Left ventricle myocardium superior (tissue), 1 donor: ENCODE measurements around the gene TAF11L6. TPM values are rescaled to one million over a fixed set of nuclear protein-coding genes. Genes with fewer than 3 reads are reported as not detected.
"Not testable (repeated sequence)": the region's sequence is repeated elsewhere in the genome, so short reads cannot be mapped to it uniquely, and the experiment has no call there.

Source experiments
- ATAC-seq: fragments of 200-7000 bp; cut with Tn5 transposase; one replicate; pipeline ENCODE4 v1.9.1; 2020; ENCODE audit warnings: mild to moderate bottlenecking, moderate library complexity
- DNase-seq: peaks from one replicate; pipeline ENCODE4 v3.0.0-alpha.2; 2020
- intact Hi-C: fragments of 100-400 bp; cut with micrococcal nuclease; formaldehyde crosslinking; loops from one replicate; pipeline ENCODE4 v1.11.0; 2022
- long read RNA-seq: library from polyadenylated mRNA; unstranded; transcript quantifications from one replicate; pipeline ENCODE4 v2.0.0, GENCODE V29; 2021
- total RNA-seq: library from RNA; stranded (reverse); fragmentation: NEBNext Ultra II Directional; extraction: Animal tissue kit (Norgen Biotek cat#: 25700); gene quantifications from one replicate; pipeline ENCODE4 v1.2.1, GENCODE V29; 2021
- donor health status: DM: no; HTN: yes; CAD: no; lungs with severe emphysema.

TAF11L6 gene
- total RNA-seq, result not detected
- long read RNA-seq, result 0 reads

DNA sequence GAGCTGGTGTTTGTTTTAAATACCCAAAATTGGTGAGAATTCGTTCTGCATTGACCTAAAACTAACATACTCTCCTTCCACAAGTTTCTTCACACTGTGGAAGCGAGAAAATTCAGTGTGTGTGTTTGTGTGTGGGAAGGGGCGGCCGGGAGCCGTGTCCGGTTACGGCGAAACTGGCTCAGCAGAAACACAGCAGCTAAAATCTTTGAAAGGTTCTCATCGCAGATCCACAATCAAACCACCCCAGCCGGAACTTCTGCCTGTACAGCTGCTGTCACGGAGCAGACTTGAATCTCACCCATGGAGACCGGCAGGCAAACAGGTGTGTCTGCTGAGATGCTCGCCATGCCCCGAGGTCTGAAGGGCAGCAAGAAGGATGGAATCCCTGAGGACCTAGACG is at the start of gene TAF11L6:
TAF11L6 (plus strand) TSS at position 301 of the 400 bp plus-strand sequence.
- ATAC-seq, DNase-seq, intact Hi-C loops: not testable (repeated sequence)

- intact Hi-C loops, result no loop called here
- no peak for ATAC-seq
- no peak for DNase-seq
These were observed 47.1 kb upstream of the TAF11L6 start for GRCh38 chr5:17481378-17481777.

- DNase-seq (no peak), ATAC-seq (no peak)
- intact Hi-C loops, result no loop called here
These were observed 45.7 kb upstream of the TAF11L6 start for GRCh38 chr5:17482790-17483189.

DNA sequence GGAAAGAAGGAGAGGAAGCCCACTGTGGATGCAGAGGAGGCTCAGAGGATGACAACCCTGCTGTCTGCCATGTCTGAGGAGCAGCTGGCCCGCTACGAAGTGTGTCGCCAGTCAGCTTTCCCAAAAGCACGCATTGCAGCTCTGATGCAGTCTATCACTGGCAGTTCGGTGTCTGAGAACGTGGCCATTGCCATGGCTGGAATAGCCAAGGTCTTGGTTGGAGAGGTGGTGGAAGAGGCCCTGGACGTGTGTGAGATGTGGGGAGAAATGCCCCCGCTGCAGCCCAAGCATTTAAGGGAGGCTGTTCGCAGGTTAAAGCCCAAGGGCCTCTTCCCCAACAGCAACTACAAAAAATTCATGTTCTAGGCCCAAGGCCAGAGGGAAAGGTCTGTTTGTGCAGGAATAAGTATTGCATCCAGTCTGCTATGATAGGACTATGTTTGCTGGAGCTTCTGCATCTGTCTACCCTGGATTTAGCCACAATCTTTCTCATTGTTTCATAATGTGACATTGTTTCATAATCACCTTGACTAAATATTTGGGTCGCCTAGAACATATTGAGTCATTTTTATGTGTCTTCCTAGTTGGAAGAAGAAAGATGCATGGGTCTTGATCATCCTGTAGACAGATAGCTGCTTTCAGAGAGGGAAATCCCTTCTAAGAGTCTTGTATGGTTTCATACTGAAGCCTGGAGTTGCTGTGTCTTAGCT is 41.9 kb upstream of the TAF11L6 start:
- ATAC-seq, intact Hi-C loops, DNase-seq: not testable (repeated sequence)

DNA sequence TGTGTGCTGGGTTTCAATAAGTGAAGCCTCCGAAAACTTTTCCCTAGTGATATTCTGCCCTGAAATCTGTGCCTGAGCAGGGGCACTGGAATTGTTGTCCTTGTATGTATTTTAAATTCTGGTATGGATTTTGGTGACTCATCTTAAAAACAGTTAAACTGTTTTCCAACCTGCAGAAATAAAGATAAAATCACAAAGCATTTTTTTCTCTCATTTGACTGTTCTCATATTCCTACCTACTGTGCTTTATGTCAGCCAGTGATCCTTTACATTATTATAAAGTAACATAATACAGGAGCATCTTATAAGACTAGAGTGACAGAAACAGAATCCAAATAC is 41.3 kb upstream of the TAF11L6 start:
- DNase-seq, result no peak
- intact Hi-C loops, result no loop called here
- no peak for ATAC-seq

- DNase-seq, ATAC-seq, intact Hi-C loops: not testable (repeated sequence)
These were observed 37.2 kb upstream of the TAF11L6 start for GRCh38 chr5:17491257-17491656.

GRCh38 chr5:17492770-17493169 is 35.7 kb upstream of the TAF11L6 start:
- intact Hi-C loops, result no loop called here
- no peak for DNase-seq
- ATAC-seq, result no peak

DNA sequence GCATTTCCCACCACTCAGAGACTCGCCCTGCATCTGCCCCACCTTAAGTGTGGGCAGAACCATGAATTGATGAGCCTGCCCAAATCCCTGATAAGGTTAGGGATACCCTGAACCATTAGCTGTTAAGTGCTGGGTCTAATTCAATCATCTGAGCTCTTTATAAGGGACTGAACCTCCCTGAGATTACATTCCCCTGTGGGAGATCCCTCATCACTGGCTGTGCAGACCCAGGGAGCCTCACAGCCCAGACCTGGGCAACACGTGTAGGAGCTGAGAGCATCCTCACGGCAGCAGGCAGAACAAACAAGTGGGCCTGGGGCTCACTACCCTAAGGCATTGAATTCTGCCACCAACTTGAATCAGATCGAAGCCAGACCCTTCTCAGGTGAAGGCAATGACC is 31.0 kb upstream of the TAF11L6 start:
- intact Hi-C loops, result no loop called here
- ATAC-seq (no peak), DNase-seq (no peak)

DNA sequence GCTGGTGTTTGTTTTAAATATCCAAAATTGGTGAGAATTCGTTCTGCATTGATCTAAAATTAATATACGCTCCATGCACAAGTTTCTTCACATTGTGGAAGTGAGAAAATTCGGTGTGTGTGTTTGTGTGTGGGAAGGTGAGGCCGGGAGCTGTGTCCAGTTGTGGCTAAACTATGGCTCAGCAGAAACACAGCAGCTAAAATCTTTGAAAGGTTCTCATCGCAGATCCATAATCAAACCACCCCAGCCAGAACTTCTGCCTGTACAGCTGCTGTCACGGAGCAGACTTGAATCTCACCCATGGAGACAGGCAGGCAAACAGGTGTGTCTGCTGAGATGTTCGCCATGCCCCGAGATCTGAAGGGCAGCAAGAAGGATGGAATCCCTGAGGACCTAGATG is 30.5 kb upstream of the TAF11L6 start, which contains the start of gene TAF11L2:
TAF11L2 (plus strand) TSS at position 301 of the 400 bp plus-strand sequence.
- ATAC-seq, intact Hi-C loops: not testable (repeated sequence)

GRCh38 chr5:17511775-17512325 is 16.6 kb upstream of the TAF11L6 start:
- DNase-seq (no peak), ATAC-seq (no peak)
- intact Hi-C loops, result no loop called here

More for the DNA sequence above, 30.5 kb upstream of the TAF11L6 start, which contains the start of gene TAF11L2:
- not testable (repeated sequence) for DNase-seq

- intact Hi-C loops, ATAC-seq, DNase-seq: not testable (repeated sequence)
These were observed 10.9 kb upstream of the TAF11L6 start for GRCh38 chr5:17517526-17517925.

DNA sequence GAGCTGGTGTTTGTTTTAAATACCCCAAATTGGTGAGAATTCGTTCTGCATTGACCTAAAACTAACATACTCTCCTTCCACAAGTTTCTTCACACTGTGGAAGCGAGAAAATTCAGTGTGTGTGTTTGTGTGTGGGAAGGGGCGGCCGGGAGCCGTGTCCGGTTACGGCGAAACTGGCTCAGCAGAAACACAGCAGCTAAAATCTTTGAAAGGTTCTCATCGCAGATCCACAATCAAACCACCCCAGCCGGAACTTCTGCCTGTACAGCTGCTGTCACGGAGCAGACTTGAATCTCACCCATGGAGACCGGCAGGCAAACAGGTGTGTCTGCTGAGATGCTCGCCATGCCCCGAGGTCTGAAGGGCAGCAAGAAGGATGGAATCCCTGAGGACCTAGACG is 10.4 kb upstream of the TAF11L6 start, which contains the start of gene TAF11L3:
TAF11L3 (plus strand) TSS at position 301 of the 400 bp plus-strand sequence.
- DNase-seq, ATAC-seq, intact Hi-C loops: not testable (repeated sequence)

DNA sequence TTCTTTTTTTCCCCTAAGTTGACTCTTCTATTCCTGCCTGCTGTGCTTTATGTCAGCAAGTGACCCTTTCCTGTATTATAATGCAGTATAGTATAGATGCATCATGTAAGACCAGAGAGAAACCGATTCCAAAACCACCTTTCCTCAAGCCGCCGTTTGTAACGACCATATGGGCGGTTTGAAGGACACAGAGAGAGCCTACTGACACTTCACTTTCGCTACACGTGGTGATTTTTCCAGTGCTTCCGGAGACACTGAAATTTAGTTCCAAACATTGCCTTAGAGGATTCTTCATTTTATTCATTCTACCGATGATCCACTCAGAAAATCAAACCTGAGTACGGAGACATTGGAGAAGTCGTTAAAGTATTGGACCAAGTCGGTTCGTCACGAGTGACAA is 9.0 kb upstream of the TAF11L6 start:
- ATAC-seq, intact Hi-C loops, DNase-seq: not testable (repeated sequence)

DNA sequence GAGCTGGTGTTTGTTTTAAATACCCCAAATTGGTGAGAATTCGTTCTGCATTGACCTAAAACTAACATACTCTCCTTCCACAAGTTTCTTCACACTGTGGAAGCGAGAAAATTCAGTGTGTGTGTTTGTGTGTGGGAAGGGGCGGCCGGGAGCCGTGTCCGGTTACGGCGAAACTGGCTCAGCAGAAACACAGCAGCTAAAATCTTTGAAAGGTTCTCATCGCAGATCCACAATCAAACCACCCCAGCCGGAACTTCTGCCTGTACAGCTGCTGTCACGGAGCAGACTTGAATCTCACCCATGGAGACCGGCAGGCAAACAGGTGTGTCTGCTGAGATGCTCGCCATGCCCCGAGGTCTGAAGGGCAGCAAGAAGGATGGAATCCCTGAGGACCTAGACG is 7.0 kb upstream of the TAF11L6 start, which contains the start of gene TAF11L4:
TAF11L4 (plus strand) TSS at position 301 of the 400 bp plus-strand sequence.
- DNase-seq, ATAC-seq, intact Hi-C loops: not testable (repeated sequence)

DNA sequence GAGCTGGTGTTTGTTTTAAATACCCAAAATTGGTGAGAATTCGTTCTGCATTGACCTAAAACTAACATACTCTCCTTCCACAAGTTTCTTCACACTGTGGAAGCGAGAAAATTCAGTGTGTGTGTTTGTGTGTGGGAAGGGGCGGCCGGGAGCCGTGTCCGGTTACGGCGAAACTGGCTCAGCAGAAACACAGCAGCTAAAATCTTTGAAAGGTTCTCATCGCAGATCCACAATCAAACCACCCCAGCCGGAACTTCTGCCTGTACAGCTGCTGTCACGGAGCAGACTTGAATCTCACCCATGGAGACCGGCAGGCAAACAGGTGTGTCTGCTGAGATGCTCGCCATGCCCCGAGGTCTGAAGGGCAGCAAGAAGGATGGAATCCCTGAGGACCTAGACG is 3.5 kb upstream of the TAF11L6 start, which contains the start of gene TAF11L5:
TAF11L5 (plus strand) TSS at position 301 of the 400 bp plus-strand sequence.
- DNase-seq, intact Hi-C loops, ATAC-seq: not testable (repeated sequence)

DNA sequence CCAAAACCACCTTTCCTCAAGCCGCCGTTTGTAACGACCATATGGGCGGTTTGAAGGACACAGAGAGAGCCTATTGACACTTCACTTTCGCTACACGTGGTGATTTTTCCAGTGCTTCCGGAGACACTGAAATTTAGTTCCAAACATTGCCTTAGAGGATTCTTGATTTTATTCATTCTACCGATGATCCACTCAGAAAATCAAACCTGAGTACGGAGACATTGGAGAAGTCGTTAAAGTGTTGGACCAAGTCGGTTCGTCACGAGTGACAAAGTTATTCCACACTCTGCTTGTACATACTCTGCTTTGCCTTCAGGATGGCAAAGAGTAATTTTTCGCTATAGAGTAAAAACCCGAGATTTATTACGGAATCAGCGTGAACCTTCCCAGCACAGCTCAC is 2.0 kb upstream of the TAF11L6 start:
- ATAC-seq, intact Hi-C loops, DNase-seq: not testable (repeated sequence)
